ENCODE measurements around the gene DENND2C.

The DENND2C gene

GRCh38 chr1:114691061-114691460 lies 21.2 kb upstream of the DENND2C start:
- no peaks in the 10 kb centered on the region for H3K9me2 ChIP-seq (replicated peaks; ENCODE audit: control insufficient read depth, low read length)
- no peak for TF ChIP-seq CTCF (IDR thresholded peaks at IDR 0.05; ENCODE audit: low read depth, low read length, poor library complexity, severe bottlenecking)
- TF ChIP-seq EZH2phosphoT487 (IDR thresholded peaks at IDR 0.05; ENCODE audit: borderline replicate concordance, low read length), result no peak
- no peaks in the 10 kb centered on the region for H3F3A ChIP-seq (ENCODE audit: control insufficient read depth, insufficient read depth)
- no peaks in the 10 kb centered on the region for H3K79me2 ChIP-seq (ENCODE audit: control insufficient read depth, low read length)
- H3K9me3 ChIP-seq (ENCODE audit: control insufficient read depth, insufficient read depth, low read length), result no peaks in the 10 kb centered on the region
- no peak overlapping the region for H3K4me2 ChIP-seq (ENCODE audit: low read length)
- no peaks in the 10 kb centered on the region for H4K20me1 ChIP-seq (ENCODE audit: control insufficient read depth, insufficient read depth, low read depth, low read length)
- H3K27ac ChIP-seq (ENCODE audit: low read depth, low read length), result no peak overlapping the region
- 0 out of 2 replicates have a peak, but pooled peaks cover 2% of the 10 kb centered on the region for H3K27me3 ChIP-seq (ENCODE audit: control insufficient read depth, low read length)
- no peaks in the 10 kb centered on the region for H3K4me1 ChIP-seq (ENCODE audit: control insufficient read depth, low read length)
- no peak overlapping the region for H3K4me3 ChIP-seq (ENCODE audit: low read length)
- H3K36me3 ChIP-seq (ENCODE audit: control insufficient read depth, low read length), result no peaks in the 10 kb centered on the region

GRCh38 chr1:114690148-114690547 lies 20.3 kb upstream of the DENND2C start:
- Histone ChIP-seq H3K36me3 (ENCODE audit: control insufficient read depth, low read length) (no peaks in the 10 kb centered on the region), H3K9me2 (replicated peaks; ENCODE audit: control insufficient read depth, low read length) (no peaks in the 10 kb centered on the region), H3K27me3 (ENCODE audit: control insufficient read depth, low read length) (0 out of 2 replicates have a peak, but pooled peaks cover 2% of the 10 kb centered on the region), H3K27ac (ENCODE audit: low read depth, low read length) (no peak overlapping the region), H3F3A (ENCODE audit: control insufficient read depth, insufficient read depth) (no peaks in the 10 kb centered on the region), H3K9me3 (ENCODE audit: control insufficient read depth, insufficient read depth, low read length) (no peaks in the 10 kb centered on the region), H3K4me2 (ENCODE audit: low read length) (no peak overlapping the region), H3K4me1 (ENCODE audit: control insufficient read depth, low read length) (no peaks in the 10 kb centered on the region), H3K79me2 (ENCODE audit: control insufficient read depth, low read length) (no peaks in the 10 kb centered on the region), H3K4me3 (ENCODE audit: low read length) (no peak overlapping the region), H4K20me1 (ENCODE audit: control insufficient read depth, insufficient read depth, low read depth, low read length) (no peaks in the 10 kb centered on the region)
- no peak for TF ChIP-seq EZH2phosphoT487 (IDR thresholded peaks at IDR 0.05; ENCODE audit: borderline replicate concordance, low read length)
- no peak for TF ChIP-seq CTCF (IDR thresholded peaks at IDR 0.05; ENCODE audit: low read depth, low read length, poor library complexity, severe bottlenecking)

GRCh38 chr1:114688526-114688925 lies 18.7 kb upstream of the DENND2C start:
- no peaks in the 10 kb centered on the region for H3K79me2 ChIP-seq (ENCODE audit: control insufficient read depth, low read length)
- H3K9me2 ChIP-seq (replicated peaks; ENCODE audit: control insufficient read depth, low read length), result no peaks in the 10 kb centered on the region
- H3K36me3 ChIP-seq (ENCODE audit: control insufficient read depth, low read length), result no peaks in the 10 kb centered on the region
- no peak overlapping the region for H3K27ac ChIP-seq (ENCODE audit: low read depth, low read length)
- TF ChIP-seq CTCF (IDR thresholded peaks at IDR 0.05; ENCODE audit: low read depth, low read length, poor library complexity, severe bottlenecking) (no peak), EZH2phosphoT487 (IDR thresholded peaks at IDR 0.05; ENCODE audit: borderline replicate concordance, low read length) (no peak)
- no peaks in the 10 kb centered on the region for H3K9me3 ChIP-seq (ENCODE audit: control insufficient read depth, insufficient read depth, low read length)
- H4K20me1 ChIP-seq (ENCODE audit: control insufficient read depth, insufficient read depth, low read depth, low read length), result no peaks in the 10 kb centered on the region
- H3K4me2 ChIP-seq (ENCODE audit: low read length), result no peak overlapping the region
- H3K27me3 ChIP-seq (ENCODE audit: control insufficient read depth, low read length), result 0 out of 2 replicates have a peak, but pooled peaks cover 2% of the 10 kb centered on the region
- H3F3A ChIP-seq (ENCODE audit: control insufficient read depth, insufficient read depth), result no peaks in the 10 kb centered on the region
- H3K4me1 ChIP-seq (ENCODE audit: control insufficient read depth, low read length), result no peaks in the 10 kb centered on the region
- no peak overlapping the region for H3K4me3 ChIP-seq (ENCODE audit: low read length)
